H54 (cell line): ENCODE measurements around the gene OR5M10.
"Not testable (repeated sequence)": the region's sequence is repeated elsewhere in the genome, so short reads cannot be mapped to it uniquely, and the experiment has no call there.

Experiments
- DNase-seq: peaks from one replicate; pipeline ENCODE4 v3.0.0; 2011; ENCODE audit warnings: low spot score, mixed read lengths; ENCODE audit not compliant: insufficient read length
- FAIRE-seq: peaks from 3 replicates; lab custom pipeline; 2011; peaks lifted over from hg19 to GRCh38; lab: Jason Lieb, UNC
- POLR2A ChIP-seq: IDR thresholded peaks from 2 replicates; pipeline ENCODE4 v1.6.1; 2011; ENCODE audit warnings: low read depth, mild to moderate bottlenecking, low read length

OR5M10 gene

GRCh38 chr11:56577621-56578020, at the start of gene OR5M10:
Gene OR5M10 (minus strand): TSS chr11:56577721. CDS start chr11:56577721, 0 bp downstream.
- DNase-seq (no peak), FAIRE-seq (no peak)
- TF ChIP-seq POLR2A = no peak

GRCh38 chr11:56625946-56626345, 48.4 kb upstream of the OR5M10 start:
- TF ChIP-seq POLR2A = no peak
- no peak for DNase-seq
- no peak for FAIRE-seq

- DNase-seq (peak; percentile 23), FAIRE-seq (peak; percentile 67)
- TF ChIP-seq POLR2A = no peak
These were observed 47.2 kb upstream of the OR5M10 start for GRCh38 chr11:56624661-56625110.

GRCh38 chr11:56611174-56611573, 33.7 kb upstream of the OR5M10 start:
- FAIRE-seq (no peak), DNase-seq (no peak)
- no peak for TF ChIP-seq POLR2A

- FAIRE-seq, DNase-seq: not testable (repeated sequence)
These were observed 14.7 kb upstream of the OR5M10 start for GRCh38 chr11:56592088-56592717.

- DNase-seq = no peak
- no peak for FAIRE-seq
- TF ChIP-seq POLR2A = no peak
These were observed 18.9 kb downstream of the OR5M10 start for GRCh38 chr11:56558574-56558973.

- not testable (repeated sequence) for FAIRE-seq, DNase-seq
These were observed 22.8 kb downstream of the OR5M10 start for GRCh38 chr11:56554691-56555090.

GRCh38 chr11:56545531-56545930, 32.0 kb downstream of the OR5M10 start:
- TF ChIP-seq POLR2A = no peak
- FAIRE-seq = no peak

GRCh38 chr11:56543739-56544138, 33.8 kb downstream of the OR5M10 start:
- TF ChIP-seq POLR2A = no peak
- FAIRE-seq = no peak
- no peak for DNase-seq

More at GRCh38 chr11:56545531-56545930, 32.0 kb downstream of the OR5M10 start:
- no peak for DNase-seq

- FAIRE-seq (no peak), DNase-seq (no peak)
- TF ChIP-seq POLR2A = no peak
These were observed 34.4 kb downstream of the OR5M10 start, which contains the start of gene OR5M11 for GRCh38 chr11:56543157-56543556. Gene OR5M11 (minus strand): TSS chr11:56543257. CDS start chr11:56543257, 0 bp downstream.

- TF ChIP-seq POLR2A = no peak
- DNase-seq = no peak
- no peak for FAIRE-seq
These were observed 44.3 kb downstream of the OR5M10 start for GRCh38 chr11:56533054-56533740.

- no peak for TF ChIP-seq POLR2A
- no peak for DNase-seq
- FAIRE-seq = no peak
These were observed 45.7 kb downstream of the OR5M10 start for GRCh38 chr11:56531856-56532255.
